ENCODE results near the gene CARF.
"Not testable (repeated sequence)": the region's sequence is repeated elsewhere in the genome, so short reads cannot be mapped to it uniquely, and the experiment has no call there.

- TF ChIP-seq CTCF, POLR2A (IDR thresholded peaks at IDR 0.05): not testable (repeated sequence)
Measured at GRCh38 chr2:202905507-202905906, 6.6 kb upstream of the CARF start.

Data from adrenal gland (tissue), 5 donors.